Caki2 (cell line): ENCODE results near the gene PRRT3. TPM values are rescaled to one million over a fixed set of nuclear protein-coding genes. Genes with fewer than 3 reads are reported as not detected.

Source experiments
- DNase-seq: peaks from one replicate; pipeline ENCODE4 v3.0.0-alpha.2; 2015; ENCODE audit warnings: low read depth
- in situ Hi-C: cut with HindIII; loops from 2 replicates; pipeline ENCODE4 v1.10.0; 2016; ENCODE audit warnings: low sequenced_read_pairs, low pct_unique_long_range_greater_than_20kb, mixed read lengths
- total RNA-seq: library from RNA; depleted of rRNA; stranded (reverse); fragments of >200 nt; shearing (Covaris generic); gene quantifications from 2 replicates; pipeline ENCODE4 v1.2.3, GENCODE V29; 2014; ENCODE audit warnings: low replicate concordance

The PRRT3 gene
- total RNA-seq, 1 experiment from 2014 or later: 1.2 TPM

GRCh38 chr3:9932843-9933560, 19.2 kb downstream of the PRRT3 start:
- in situ Hi-C loops: no loop called here
- DNase-seq: peak; percentile 69

DNA sequence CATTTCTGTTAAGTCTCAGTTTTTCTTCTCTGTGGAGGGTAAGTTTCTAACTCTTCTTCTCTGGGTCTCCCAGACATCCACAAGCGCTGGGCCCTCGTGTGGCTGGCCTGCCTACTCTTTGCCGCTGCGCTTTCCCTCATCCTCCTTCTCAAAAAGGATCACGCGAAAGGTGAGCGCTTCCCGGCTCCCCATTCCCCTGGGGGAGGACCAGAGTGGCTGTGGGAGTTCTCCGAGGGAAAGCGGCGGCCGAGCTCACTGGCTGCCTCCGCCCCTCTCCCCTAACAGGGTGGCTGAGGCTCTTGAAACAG, 19.7 kb downstream of the PRRT3 start:
- in situ Hi-C loops: no loop called here

DNA sequence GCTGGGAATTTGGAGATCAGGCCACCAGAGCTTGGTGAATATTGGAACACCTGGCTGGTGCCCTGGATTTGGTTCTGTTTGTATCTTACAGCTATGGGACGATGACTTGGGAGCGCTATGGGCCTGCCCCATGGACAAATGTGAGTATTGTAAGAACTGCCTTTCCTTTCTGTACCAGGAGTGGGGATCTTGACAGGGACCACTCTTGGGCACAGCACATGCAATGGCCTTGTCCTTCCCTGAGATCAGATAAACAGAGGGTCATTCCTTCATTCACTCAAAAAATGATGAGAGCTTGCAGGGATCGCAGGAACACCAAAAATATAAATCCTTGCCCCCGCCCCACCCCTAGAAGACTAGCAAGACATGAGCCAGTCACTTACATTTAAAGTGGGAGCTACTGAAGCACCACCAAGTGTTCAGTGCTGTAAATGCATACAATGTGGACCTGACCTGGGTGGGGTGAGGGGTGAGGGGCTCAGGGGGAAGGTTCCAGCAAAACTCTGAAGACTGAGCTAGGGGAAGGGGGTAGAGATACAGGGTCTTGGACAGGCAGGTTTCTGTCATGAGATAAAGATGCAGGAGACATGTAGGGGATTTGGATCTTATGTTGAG, 21.3 kb downstream of the PRRT3 start:
- in situ Hi-C loops: no loop called here

More for the DNA sequence above, 19.7 kb downstream of the PRRT3 start:
- no peak for DNase-seq

DNA sequence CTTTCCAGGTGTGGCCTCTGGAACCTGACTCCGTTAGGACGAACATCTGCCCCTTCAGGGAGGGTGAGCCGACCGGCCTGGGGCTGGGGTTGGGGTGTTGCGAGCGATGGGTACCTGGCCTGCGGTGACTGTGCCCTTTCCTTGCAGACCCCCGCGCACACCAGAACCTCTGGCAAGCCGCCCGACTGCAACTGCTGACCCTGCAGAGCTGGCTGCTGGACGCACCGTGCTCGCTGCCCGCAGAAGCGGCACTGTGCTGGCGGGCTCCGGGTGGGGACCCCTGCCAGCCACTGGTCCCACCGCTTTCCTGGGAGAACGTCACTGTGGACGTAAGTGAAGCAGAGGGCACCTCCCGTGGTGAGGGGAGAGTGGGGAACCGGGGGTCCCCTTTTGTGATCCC, 24.1 kb downstream of the PRRT3 start:
- in situ Hi-C loops: no loop called here
- DNase-seq: no peak

More for the DNA sequence above, 21.3 kb downstream of the PRRT3 start:
- DNase-seq: no peak

DNA sequence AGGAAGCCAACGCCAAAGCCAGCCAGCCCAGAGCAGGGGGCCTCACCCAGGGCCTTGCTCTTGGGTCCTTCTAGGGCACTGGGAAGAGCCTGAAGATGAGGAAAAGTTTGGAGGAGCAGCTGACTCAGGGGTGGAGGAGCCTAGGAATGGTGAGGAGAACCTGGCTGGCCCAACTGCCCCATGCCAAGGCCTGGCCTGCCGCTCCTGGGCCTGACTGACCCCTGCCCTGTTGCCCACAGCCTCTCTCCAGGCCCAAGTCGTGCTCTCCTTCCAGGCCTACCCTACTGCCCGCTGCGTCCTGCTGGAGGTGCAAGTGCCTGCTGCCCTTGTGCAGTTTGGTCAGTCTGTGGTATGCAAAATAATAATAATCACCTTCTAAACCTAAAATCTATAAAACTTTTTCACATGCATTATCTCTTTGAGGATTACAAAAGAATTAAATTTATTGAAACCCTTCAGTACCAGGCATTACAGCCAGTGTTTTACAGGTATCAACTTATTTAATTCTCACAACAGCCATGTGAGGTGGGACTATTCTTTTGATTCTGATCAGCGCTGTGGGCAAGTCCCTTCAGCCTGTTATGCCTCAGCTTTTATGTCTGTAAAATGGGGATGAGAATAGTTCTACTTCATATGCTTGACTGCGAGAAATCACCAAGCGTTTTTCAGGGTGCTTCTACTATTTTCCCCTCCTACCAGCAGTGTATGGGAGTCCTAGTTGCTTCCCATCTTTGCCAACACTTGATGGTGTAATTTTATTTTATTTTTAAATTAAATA, 33.8 kb downstream of the PRRT3 start:
- in situ Hi-C loops: no loop called here

DNA sequence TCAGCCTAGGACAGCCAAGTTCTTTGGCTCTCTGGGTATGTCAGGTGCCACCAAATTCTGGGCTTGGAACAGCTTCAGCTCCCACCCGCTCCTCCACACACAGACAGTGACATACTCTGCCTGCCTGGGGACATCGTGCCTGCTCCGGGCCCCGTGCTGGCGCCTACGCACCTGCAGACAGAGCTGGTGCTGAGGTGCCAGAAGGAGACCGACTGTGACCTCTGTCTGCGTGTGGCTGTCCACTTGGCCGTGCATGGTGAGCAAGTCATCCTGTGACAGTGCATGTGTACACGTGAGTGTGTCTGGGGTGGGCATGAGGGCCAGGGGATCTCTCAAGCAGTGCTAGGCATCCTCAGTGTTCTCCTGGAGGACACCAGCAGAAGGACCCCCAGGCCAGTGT, 34.4 kb downstream of the PRRT3 start:
- in situ Hi-C loops: no loop called here
- DNase-seq: no peak

More for the DNA sequence above, 33.8 kb downstream of the PRRT3 start:
- no peak for DNase-seq

DNA sequence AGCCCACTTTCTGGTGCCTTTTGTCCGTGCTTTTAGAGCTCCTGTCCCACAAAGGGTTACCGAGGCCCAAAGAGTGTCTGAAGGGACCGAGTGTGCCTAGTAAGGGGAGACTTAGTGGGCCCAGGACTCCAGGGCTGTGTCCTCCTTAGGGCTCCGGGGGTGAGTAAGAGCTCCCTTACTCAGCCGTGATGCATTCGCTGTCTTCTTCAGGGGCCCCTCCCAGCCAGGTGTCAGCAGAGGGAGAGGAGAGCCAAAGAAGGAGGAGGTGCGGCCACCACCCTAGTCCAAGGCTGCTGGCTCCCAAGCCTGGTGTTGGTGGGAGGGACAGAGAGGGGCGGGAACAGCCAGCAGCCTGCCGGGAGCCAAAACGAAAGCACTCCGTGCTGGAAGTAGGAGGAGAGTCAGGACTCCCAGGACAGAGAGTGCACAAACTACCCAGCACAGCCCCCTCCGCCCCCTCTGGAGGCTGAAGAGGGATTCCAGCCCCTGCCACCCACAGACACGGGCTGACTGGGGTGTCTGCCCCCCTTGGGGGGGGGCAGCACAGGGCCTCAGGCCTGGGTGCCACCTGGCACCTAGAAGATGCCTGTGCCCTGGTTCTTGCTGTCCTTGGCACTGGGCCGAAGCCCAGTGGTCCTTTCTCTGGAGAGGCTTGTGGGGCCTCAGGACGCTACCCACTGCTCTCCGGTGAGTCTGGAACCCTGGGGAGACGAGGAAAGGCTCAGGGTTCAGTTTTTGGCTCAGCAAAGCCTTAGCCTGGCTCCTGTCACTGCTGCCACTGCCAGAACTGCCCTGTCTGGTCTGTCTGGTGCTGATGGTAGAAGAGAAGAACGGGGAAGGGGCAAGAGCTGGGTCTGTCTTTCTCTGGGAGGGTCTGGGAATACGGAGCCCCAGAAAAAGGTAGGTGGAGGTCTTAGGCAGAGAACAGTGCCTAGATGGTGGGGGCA, 35.2 kb downstream of the PRRT3 start, which contains the start of gene IL17RC:
TSS of gene IL17RC (plus strand) at position 365 of the 947 bp plus-strand sequence. CDS start at position 583, 218 bp downstream.
- peak; percentile 92 for DNase-seq
- in situ Hi-C loops: no loop called here

DNA sequence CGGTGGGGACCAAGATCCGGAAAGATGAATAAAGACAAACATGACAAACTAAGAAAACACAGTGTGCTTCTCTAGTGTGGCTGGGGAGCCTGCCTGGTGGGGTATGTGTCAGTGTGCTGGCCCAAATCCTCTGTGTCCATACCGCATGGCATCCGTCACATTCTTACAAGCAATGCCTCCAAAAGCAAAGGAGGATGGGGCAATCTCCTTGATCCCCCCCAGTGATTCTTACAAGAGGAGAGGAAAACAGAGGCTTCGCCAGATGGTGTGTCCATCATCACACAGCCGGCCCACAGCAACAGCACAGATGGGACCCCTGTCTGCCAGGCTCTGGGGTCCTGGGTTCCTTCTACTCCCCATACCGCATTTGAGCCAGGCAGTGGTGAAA, 35.9 kb downstream of the PRRT3 start:
- DNase-seq: no peak
- in situ Hi-C loops: no loop called here

- in situ Hi-C loops: no loop called here
- no peak for DNase-seq
Observed at GRCh38 chr3:9915254-9916141, 36.7 kb downstream of the PRRT3 start.

DNA sequence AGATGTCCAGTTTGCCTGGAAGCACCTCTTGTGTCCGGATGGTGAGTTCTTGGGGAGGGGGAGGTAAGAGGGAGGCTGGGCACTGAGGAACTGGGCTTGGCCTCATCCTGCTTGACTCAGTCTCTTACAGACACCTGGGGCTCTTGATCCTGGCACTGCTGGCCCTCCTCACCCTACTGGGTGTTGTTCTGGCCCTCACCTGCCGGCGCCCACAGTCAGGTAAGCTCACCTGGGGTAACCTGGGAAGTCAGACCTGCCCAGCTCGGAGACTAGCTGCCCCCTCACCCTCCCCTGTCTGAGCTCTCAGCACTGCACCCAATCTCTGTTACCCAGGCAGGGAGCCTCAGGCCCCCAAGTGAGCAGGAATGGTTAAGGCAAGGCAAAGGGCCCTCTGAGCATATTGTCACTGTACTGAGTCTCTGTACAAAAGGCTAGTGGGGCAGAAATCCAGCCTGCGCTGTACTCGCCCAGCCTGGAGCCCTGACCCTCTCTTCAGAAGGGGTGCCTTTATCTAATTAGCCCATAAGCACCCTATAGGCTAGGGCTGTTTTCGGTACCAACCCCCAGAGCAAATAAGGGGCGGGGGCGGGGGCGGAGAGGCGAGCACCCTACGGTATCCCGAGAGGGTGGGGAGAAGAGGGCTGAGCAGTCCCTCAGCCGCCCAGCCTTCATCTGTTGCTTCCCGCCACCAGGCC, 37.5 kb downstream of the PRRT3 start:
- no peak for DNase-seq
- in situ Hi-C loops: no loop called here

GRCh38 chr3:9914011-9914410, 38.2 kb downstream of the PRRT3 start:
- DNase-seq: no peak
- in situ Hi-C loops: no loop called here

GRCh38 chr3:9913601-9914000, 38.6 kb downstream of the PRRT3 start:
- DNase-seq: no peak
- in situ Hi-C loops: no loop called here

GRCh38 chr3:9912294-9912935, 39.8 kb downstream of the PRRT3 start:
- in situ Hi-C loops: no loop called here
- peak; percentile 48 for DNase-seq

GRCh38 chr3:9911863-9912262, 40.3 kb downstream of the PRRT3 start:
- no peak for DNase-seq
- in situ Hi-C loops: no loop called here

GRCh38 chr3:9909221-9910013, 42.8 kb downstream of the PRRT3 start:
- DNase-seq: no peak
- in situ Hi-C loops: no loop called here

GRCh38 chr3:9908286-9908685, 43.9 kb downstream of the PRRT3 start:
- in situ Hi-C loops: no loop called here
- no peak for DNase-seq
